Prostate gland (tissue), 2 donors: ENCODE results near the gene CROCC2. TPM values are rescaled to one million over a fixed set of nuclear protein-coding genes. Genes with fewer than 3 reads are reported as not detected.

Experiments used
- DNase-seq: peaks from one replicate; pipeline ENCODE4 v3.0.0-alpha.2; 2019; ENCODE audit warnings: low spot score
- H3K27ac ChIP-seq, 2 donors: fragments of 200-600 bp; sonication (generic); 2 replicates each; pipeline ENCODE4 v1.5.1; 2017 to 2019
- H3K27me3 ChIP-seq: fragments of 200-600 bp; sonication (generic); replicated peaks from 2 replicates; pipeline ENCODE4 v1.5.1; 2019; ENCODE audit not compliant: insufficient read depth
- H3K36me3 ChIP-seq, 2 donors: fragments of 200-600 bp; sonication (generic); 1 replicate in 1 of 2; 2 replicates in 1 of 2; pipeline versions ENCODE4 v1.5.1 to v1.8.1; 2017 to 2019
- H3K4me1 ChIP-seq: fragments of 200-600 bp; sonication (generic); replicated peaks from 2 replicates; pipeline ENCODE4 v1.5.1; 2019
- H3K4me3 ChIP-seq, 2 donors: fragments of 200-600 bp; sonication (generic); 2 replicates each; pipeline ENCODE4 v1.5.1; 2017 to 2019
- H3K9me3 ChIP-seq: fragments of 200-600 bp; sonication (generic); 2 replicates; pipeline ENCODE4 v1.5.1; 2017
- CTCF ChIP-seq, 4 experiments: fragments of 200-600 bp in 2 of 4; fragments of 450-650 bp in 2 of 4; sonication (generic) in 2 of 4; IDR thresholded peaks; 1 replicate in 3 of 4; 2 replicates in 1 of 4; pipeline ENCODE4 v1.5.1; 2016 to 2019; ENCODE audit warnings: antibody characterized with exemption in 4 of 4, mild to moderate bottlenecking in 2 of 4, moderate library complexity in 2 of 4
- POLR2A ChIP-seq: fragments of 450-650 bp; IDR thresholded peaks from one replicate; pipeline ENCODE4 v1.6.1; 2016; ENCODE audit warnings: antibody characterized with exemption, mild to moderate bottlenecking
- POLR2AphosphoS5 ChIP-seq: sonication (generic); formaldehyde crosslinking; IDR thresholded peaks from one replicate; pipeline ENCODE4 v1.6.1; 2017; ENCODE audit warnings: antibody characterized with exemption
- WGBS: methylation state at CpG from one replicate; pipeline ENCODE4 v1.1.5; 2018; 5-methylcytosine and 5-hydroxymethylcytosine counted together
- intact Hi-C: fragments of 100-400 bp; cut with DNase I; formaldehyde crosslinking; loops from one replicate; pipeline ENCODE4 v1.14.2; 2022
- total RNA-seq, 2 donors: library from RNA; depleted of rRNA; stranded (reverse); fragments of >200 nt; gene quantifications; one replicate each; pipeline ENCODE4 v1.1.0, GENCODE V29; 2016

Gene CROCC2
- total RNA-seq, 2 donors from 2014 or later = 0.23 TPM; not detected in 1

GRCh38 chr2:240922982-240923537 lies 16.9 kb downstream of the CROCC2 start:
- no peaks in the 10 kb centered on the region for H3K4me1 ChIP-seq
- no peaks in the 10 kb centered on the region for H3K27me3 ChIP-seq
- H3K9me3 ChIP-seq = no peaks in the 10 kb centered on the region
- H3K27ac ChIP-seq = no peak overlapping the region
- H3K36me3 ChIP-seq = no peaks in the 10 kb centered on the region
- no peak for TF ChIP-seq POLR2AphosphoS5
- TF ChIP-seq CTCF (IDR thresholded peaks at IDR 0.05) = no peak
- no peak for TF ChIP-seq POLR2A
- 63% methylated on average over 14 of the region's 15 CpGs for WGBS
- intact Hi-C loops = no loop called here
- no peak overlapping the region for H3K4me3 ChIP-seq
- no peak for DNase-seq

- H3K27ac ChIP-seq = no peak overlapping the region
- H3K27me3 ChIP-seq = no peaks in the 10 kb centered on the region
- no peaks in the 10 kb centered on the region for H3K36me3 ChIP-seq
- intact Hi-C loops = no loop called here
- no peaks in the 10 kb centered on the region for H3K4me1 ChIP-seq
- 77% methylated on average over 14 of the region's 14 CpGs for WGBS
- TF ChIP-seq POLR2A (no peak), POLR2AphosphoS5 (no peak), CTCF (IDR thresholded peaks at IDR 0.05) (no peak)
- H3K9me3 ChIP-seq = no peaks in the 10 kb centered on the region
- no peak overlapping the region for H3K4me3 ChIP-seq
- DNase-seq = no peak
These were observed 19.0 kb downstream of the CROCC2 start for GRCh38 chr2:240925191-240925567.

- WGBS = 91% methylated on average over 24 of the region's 29 CpGs
- TF ChIP-seq POLR2AphosphoS5 = no peak
- no peak for TF ChIP-seq POLR2A
- TF ChIP-seq CTCF (IDR thresholded peaks at IDR 0.05) = no peak
- H3K4me3 ChIP-seq = no peak overlapping the region
- H3K27me3 ChIP-seq = no peaks in the 10 kb centered on the region
- no peaks in the 10 kb centered on the region for H3K9me3 ChIP-seq
- H3K36me3 ChIP-seq = no peaks in the 10 kb centered on the region
- DNase-seq = no peak
- no peaks in the 10 kb centered on the region for H3K4me1 ChIP-seq
- no peak overlapping the region for H3K27ac ChIP-seq
- intact Hi-C loops = no loop called here
These were observed 19.7 kb downstream of the CROCC2 start for GRCh38 chr2:240925568-240926515.

- 65% methylated on average over 35 of the region's 38 CpGs for WGBS
- Histone ChIP-seq H3K4me3 (no peak overlapping the region), H3K9me3 (no peaks in the 10 kb centered on the region), H3K36me3 (no peaks in the 10 kb centered on the region), H3K27ac (no peak overlapping the region), H3K27me3 (no peaks in the 10 kb centered on the region), H3K4me1 (no peaks in the 10 kb centered on the region)
- intact Hi-C loops = no loop called here
- DNase-seq = no peak
- TF ChIP-seq POLR2A (no peak), POLR2AphosphoS5 (no peak), CTCF (IDR thresholded peaks at IDR 0.05) (no peak)
These were observed 20.6 kb downstream of the CROCC2 start for GRCh38 chr2:240926516-240927389.
